Stimulated activated CD8-positive, alpha-beta memory T cell treated with anti-CD3 and anti-CD28 coated beads, Interleukin-4, amount 100 ng/mL, for 48 hours (primary cell): ENCODE measurements around the gene ARMC9.
A peak's percentile ranks its signal among the peaks of the same experiment; 100 is the strongest.
"Not testable (repeated sequence)": the region's sequence is repeated elsewhere in the genome, so short reads cannot be mapped to it uniquely, and the experiment has no call there.

ENCODE experiments used
- DNase-seq: peaks from one replicate; pipeline ENCODE4 v3.0.0-alpha.2; 2020

ARMC9 gene

DNA sequence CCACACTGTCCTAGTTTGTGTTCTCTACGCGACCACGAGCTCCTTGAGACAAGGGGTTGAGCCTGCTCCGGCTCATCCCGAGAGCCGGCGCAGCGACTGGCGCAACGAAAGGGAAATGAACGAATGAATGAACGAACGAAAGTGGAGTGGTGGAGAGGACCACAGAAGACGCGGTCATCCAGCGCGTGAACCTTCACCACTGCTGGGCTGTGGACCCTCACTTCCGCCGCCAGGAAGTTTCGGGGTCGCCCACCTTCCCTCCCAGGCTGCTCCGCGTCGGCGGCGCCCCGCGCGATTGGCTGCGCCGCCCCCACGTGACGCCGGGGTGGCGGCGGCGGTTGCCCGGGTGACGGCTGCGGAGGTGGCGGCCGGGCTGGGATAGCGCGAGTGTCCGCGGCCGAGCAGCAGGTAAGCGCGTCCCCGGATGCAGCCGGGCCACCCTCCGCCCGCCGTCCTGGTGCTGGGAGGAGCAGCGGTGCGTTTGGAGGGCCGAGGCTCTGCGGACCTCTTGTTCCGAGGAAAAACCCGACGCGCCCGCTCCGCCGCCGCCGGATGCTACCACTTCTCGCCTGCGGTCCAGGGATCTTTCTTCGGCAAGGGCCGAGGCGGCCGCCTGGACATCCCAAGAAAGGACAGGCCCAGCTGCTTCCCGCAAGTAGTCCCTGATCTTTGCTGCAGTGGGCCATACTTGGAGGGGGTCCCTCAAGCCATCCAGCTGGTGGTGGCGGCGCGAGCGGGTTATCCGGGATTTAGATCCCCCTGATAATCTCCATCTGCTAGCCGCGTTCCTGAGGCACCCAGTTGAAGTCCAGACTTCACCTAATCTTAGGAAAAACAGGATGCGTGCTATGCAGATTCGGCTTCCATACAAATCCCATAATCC is at the start of gene ARMC9:
ARMC9 (plus strand) TSS at position 341 of the 883 bp plus-strand sequence. CDS start 7,608 bp downstream, outside the sequence.
- DNase-seq, result peak; percentile 86

DNA sequence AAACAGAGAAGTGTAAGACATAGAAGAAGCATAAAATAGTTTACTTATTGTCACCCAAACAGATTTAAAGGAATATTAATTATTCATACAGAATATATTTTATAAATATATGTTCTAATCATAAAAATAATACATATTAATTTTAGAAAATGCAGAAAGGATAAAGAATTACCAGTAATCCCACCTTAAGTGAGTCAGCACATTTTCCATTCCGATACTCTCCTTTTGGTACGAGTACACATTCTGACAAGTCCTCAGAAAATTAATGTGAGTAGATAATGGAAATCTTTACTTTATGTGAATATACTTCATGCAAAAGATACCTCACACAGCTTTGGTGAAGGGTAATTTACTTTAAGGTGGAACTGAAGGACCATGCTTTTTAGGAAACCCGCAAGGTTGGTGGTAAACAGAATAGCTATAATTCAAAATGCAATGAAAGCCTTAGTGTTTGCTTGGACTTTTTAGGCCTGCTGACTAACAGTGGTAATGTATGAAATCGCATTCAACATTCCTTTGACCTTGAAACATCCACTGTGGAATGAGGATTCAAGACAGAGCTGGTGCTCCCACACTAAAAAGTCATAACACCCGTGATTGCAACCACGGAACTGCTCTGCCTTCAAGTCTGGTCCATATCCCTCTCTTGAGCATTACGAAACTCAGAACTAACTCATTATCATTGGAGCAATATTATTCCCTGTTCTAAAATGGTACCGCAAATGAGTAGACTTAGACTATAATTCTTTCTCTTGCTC is 45.5 kb upstream of the ARMC9 start:
- DNase-seq, result no peak

DNA sequence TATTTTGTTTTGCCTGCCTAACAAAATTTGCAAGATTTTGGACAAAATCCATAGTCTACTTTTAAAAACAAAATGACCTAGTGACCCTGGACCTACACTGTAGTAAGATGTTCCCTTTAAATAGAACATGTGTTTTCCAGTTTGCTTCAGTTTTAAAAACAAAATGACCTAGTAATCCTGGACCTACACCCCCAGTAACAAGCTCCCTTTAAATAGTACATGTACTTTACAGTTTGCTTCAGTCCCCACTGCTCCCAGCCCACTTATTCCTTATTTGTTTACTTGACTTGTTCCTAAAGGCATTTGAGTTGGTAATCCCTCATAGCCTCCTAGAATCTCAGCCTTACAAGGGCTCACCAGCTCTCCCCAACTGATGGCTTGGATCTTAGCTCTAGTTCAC is 39.1 kb upstream of the ARMC9 start:
- DNase-seq, result no peak

DNA sequence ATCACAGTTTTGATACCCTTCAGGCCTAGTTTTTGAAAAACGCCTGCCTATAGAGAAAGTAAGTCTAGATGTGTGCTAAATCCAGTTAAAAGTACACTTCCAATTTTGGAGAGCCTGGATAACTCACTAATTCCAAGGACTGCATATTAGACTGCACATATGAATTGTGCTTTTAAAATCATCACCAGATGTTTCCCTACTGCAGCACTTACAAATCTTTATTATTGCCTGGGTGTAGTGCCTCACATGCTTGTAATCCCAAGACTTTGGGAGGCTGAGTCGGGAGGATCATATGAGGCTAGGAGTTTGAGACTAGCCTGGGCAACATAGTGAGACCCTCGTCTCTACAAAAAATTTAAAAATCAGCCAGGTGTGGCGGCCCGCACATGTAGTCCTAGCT is 37.7 kb upstream of the ARMC9 start:
- no peak for DNase-seq

DNA sequence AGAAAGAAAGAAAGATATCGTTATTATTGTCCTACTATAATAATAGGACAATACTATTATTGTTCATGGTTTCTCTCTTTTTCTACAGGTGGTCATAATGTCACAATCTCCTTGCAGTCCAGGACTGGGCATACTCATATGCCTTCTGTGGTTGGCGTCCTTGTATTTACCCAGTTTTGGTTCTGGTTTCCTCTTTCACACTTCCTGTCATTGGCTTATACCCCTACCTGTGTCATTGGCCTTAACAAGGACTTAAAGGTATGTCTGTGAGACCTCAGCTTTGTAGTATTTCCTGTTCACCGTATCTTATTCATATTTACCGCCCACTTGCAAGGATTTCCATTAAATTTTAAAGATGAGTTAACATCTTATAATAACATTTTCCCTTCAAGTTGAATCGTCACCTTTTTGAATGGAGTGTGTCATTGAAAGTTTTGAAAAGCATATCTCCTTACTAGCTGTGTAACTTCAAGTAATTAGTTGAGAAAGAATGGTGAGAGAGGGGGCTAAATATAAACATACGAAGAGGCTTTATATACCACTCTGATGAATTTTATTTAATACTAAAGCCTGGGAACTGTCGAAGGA is 37.1 kb upstream of the ARMC9 start:
- DNase-seq, result no peak

- no peak for DNase-seq
Observed at GRCh38 chr2:231161877-231162329, 36.5 kb upstream of the ARMC9 start.

DNA sequence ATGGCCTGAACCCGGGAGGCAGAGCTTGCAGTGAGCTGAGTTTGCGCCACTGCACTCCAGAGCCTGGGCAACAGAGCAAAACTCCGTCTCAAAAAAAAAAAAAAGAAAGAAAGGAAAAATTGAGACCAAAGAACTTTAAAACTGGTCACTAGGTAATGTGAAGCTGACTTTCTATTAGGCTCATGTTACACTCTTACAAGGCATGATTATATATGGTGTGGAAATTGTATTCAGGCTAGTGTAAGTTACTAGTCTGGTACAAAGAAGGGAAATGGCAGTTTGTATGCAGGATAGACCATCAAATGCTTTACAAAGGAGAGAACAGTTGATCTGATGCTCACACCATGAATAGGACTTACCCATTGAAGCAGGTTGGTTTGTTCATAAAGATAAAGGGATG is 35.4 kb upstream of the ARMC9 start:
- no peak for DNase-seq

DNA sequence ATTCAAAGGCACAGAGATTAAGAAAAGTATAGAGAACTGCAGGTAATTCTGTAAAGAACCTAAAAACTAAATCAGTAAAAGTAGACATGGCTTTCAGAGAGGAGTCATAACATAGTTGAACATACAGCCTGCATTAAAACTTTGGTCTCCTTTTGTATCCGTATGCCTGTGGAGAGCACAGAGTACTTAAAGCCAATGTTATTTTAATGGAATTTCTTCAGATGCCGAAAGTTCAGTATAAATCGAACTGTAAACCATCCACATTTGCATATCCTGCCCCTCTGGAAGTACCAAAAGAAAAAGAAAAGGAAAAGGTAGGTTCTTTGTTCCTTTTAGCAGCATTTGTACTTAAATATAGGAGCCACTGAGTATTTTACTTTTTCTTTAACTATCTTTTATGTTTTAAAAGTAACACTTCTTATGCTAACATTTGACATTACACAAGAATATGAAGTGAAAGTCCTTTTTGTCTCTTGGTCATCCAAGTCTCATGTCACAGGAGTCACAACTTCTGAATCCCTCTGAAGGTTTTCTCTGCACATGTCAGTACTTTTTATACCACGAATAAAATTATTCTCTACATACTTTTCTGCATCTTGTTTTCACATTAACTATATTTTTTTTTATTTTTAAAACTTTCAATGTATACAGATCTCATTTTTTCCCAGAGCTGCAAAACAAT is 34.9 kb upstream of the ARMC9 start:
- DNase-seq, result no peak

GRCh38 chr2:231167745-231168459 is 30.5 kb upstream of the ARMC9 start:
- DNase-seq, result no peak

DNA sequence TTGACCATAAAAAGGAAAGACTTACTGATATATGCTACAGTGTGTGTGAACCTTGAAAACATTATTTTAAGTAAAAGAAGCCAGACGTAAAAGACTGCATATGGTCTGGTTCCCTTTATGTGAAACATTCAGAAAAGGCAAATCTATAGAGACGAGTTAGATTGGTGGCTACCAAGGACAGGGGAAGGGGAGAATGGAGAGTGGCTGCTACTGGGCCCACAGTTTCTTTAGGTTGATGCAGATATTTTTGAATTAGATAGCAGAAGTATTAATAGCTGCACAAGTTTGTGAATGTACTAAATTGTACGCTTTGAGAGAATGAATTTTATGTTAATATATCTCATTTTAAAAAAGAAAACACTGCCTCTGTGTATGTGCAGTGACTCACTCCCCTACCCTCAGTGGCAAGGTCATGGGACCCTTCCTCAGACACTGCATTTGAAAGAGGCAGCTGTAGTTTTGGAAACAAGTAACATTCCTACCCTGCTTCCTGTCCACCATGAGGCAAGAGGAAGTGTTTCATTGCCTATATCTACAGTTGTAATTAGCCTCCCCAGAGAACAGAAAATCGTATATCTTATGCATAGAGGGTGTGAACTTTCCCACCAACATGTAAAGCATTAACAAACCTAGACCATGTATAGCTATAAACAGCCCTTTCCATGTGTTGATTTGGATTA is 29.8 kb upstream of the ARMC9 start:
- DNase-seq, result no peak

- no peak for DNase-seq
Observed at GRCh38 chr2:231169488-231169887, 28.9 kb upstream of the ARMC9 start.

DNA sequence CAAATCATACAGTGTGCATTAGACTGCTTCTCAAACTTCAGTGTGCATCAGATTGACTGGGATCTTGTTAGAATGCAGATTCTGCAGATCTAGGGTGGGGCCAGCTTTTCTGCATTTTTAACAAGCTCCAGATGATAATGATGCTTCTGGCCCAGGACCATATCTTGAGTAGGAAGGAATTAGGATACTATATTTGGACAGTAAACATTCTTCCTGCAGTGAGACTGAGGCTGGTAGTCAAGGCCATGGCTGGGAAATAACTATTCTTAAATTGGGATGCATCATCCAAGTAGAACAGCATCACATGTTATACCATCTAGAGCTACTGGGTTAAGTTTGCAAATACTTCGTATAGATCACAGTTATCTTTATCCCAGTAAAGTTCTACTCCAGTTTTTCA is 28.4 kb upstream of the ARMC9 start:
- no peak for DNase-seq

- DNase-seq, result no peak
Observed at GRCh38 chr2:231172025-231172424, 26.4 kb upstream of the ARMC9 start.

DNA sequence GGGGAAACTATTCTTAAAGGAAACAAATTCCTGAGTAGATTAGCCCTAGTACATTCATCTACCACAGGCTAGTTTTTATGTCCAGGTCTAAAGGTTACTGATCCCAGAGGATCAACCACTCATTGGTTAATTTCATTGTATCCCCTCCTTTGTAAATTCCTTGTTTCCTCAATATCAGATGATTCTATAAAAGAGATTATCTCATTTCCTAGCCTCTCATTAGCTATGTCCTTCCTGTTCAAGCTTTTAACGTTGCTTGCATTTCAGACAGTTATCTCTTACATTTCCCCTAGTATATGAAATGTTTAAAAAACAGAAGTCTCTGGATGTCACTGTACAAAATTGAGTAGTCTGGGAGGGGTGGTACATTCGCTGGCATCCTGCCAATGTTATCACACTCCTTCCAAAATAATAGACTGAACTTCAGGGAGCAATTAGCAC is 24.2 kb upstream of the ARMC9 start:
- no peak for DNase-seq

GRCh38 chr2:231176066-231176465 is 22.4 kb upstream of the ARMC9 start:
- DNase-seq, result no peak

DNA sequence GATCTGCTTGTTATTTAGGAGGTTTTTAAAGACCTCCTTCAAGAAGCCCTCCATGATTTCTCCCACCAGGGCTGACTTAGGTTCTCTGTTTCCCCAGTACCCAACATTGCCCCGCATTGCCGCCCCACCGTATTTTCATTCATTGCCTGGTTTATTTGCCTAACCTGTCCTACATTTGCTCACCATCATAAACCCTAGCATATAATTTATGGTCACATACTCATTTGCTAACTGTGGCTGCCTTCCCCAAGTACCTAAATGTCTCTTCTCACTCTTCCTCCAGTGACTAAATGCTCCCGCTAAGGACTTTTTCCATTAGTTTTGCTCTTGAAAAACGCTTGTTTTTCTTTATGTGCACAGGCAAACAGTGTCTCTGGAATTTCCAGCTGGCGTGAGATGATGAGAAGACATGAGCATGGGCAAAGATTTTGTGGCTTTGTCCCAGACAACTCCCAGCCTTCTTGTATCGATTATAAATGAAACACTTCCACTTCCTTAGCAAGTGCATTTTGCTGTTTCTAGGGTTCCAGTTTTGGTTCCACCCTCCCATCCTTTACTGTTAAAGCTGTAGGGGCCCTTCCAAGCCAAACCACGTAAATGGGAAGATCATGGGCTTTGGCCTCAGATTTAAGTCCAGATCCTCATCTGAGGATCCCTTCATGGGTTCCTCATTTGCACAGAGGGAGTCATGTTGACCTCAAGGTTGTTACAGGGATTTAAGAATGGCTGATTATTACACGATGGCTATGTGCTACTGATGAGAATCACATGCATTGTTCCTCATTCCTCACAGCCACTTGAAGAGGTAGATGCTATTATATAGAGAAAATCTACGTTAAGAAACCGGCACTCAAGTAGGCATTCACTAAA is 21.0 kb upstream of the ARMC9 start:
- DNase-seq, result no peak

DNA sequence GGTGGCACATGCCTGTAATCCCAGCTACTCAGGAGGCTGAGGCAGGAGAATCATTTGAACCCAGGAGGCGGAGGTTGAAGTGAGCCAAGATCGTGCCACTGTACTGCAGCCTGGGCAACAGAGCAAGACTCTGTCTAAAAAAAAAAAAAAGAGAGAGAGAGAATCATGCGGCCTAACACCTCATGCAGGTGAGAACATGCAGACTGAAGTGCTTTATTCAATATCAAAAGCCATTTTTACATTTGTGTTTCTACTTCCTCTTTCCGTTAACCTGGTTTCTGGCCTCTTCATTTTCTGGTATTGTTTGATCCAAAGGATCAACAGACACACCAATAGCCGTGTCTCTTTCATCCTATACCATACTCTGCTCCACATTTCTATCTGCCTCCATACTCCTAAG is 19.6 kb upstream of the ARMC9 start:
- not testable (repeated sequence) for DNase-seq

DNA sequence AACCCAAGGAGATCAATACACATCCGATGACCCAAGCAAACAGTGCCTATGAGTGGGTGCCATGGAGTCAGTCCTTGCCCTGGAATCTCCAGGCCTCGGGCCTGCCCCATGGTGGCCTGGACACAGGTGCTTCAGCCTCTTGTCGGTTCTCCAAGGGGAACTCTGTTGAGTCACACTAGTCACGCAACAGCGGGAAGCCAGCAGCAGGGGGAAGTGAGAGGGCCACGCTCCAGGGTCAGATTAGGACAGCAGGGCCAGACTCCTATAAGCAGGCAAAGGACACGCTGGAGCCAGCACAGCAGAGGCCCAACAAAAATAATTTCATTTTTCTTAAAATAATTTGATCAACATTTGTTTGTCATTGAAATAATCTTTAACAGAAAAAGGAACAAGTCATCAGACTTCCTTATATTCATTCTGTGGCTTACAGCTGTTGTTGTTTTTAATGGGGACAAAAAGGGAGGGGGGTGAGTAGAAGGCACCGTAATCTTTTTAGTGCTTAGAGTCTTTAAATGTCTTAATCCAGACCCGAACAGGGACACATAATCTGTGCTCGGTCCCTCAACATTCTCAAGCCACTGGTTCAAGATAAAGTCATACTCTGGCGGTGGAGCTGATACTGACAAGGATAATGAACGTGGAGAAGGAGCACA is 16.4 kb upstream of the ARMC9 start:
- DNase-seq, result no peak

DNA sequence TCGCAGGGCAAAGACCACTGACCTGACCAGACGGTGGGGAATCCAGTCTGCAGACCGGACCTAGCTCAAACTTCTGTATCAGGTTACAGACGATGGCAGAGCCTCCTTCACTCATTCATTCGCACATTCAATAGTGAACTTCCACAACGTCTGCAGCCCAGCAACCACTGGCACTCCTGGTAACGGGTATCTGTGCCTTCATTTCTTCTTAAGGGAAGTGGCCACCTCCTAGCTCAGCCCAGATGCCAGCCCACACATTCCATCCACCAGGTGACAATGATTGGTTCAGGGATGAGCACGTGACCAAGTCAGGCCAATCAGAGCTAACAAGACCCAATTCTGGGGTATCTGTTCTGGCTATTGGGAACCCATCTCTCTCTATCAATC is 15.9 kb upstream of the ARMC9 start:
- no peak for DNase-seq

GRCh38 chr2:231183851-231184250 is 14.6 kb upstream of the ARMC9 start:
- no peak for DNase-seq
